A549 (cell line): ENCODE data around the gene HS3ST3A1.

Experiments used
- KDM1A ChIP-seq: fragments of 200-600 bp; sonication (generic); IDR thresholded peaks from 2 replicates; pipeline ENCODE4 v1.6.1; 2016; ENCODE audit warnings: low read depth, mild to moderate bottlenecking
- REST ChIP-seq: fragments of 200-600 bp; sonication (generic); IDR thresholded peaks from 2 replicates; pipeline ENCODE4 v1.6.1; 2016; ENCODE audit warnings: antibody characterized with exemption, mild to moderate bottlenecking, moderate library complexity
- TF ChIP-seq, protein P1 (sequence below): fragments of >200 bp; sonication (Bioruptor Twin); formaldehyde crosslinking; IDR thresholded peaks from 3 replicates; pipeline ENCODE4 v1.5.1; 2016

GRCh38 chr17:13646411-13646810 lies 44.7 kb upstream of the HS3ST3A1 start:
- TF ChIP-seq REST (no peak), KDM1A (no peak)
- TF ChIP-seq, protein P1, sequence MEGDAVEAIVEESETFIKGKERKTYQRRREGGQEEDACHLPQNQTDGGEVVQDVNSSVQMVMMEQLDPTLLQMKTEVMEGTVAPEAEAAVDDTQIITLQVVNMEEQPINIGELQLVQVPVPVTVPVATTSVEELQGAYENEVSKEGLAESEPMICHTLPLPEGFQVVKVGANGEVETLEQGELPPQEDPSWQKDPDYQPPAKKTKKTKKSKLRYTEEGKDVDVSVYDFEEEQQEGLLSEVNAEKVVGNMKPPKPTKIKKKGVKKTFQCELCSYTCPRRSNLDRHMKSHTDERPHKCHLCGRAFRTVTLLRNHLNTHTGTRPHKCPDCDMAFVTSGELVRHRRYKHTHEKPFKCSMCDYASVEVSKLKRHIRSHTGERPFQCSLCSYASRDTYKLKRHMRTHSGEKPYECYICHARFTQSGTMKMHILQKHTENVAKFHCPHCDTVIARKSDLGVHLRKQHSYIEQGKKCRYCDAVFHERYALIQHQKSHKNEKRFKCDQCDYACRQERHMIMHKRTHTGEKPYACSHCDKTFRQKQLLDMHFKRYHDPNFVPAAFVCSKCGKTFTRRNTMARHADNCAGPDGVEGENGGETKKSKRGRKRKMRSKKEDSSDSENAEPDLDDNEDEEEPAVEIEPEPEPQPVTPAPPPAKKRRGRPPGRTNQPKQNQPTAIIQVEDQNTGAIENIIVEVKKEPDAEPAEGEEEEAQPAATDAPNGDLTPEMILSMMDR, result no peak
